Measurements from ENCODE around the gene CCDC93. TPM values are rescaled to one million over a fixed set of nuclear protein-coding genes. Genes with fewer than 3 reads are reported as not detected.

The CCDC93 gene
- total and polyA plus RNA-seq, 2 of the 4 experiments (the other 2 are of a cell fraction) = 8.1 to 17.2 TPM

DNA sequence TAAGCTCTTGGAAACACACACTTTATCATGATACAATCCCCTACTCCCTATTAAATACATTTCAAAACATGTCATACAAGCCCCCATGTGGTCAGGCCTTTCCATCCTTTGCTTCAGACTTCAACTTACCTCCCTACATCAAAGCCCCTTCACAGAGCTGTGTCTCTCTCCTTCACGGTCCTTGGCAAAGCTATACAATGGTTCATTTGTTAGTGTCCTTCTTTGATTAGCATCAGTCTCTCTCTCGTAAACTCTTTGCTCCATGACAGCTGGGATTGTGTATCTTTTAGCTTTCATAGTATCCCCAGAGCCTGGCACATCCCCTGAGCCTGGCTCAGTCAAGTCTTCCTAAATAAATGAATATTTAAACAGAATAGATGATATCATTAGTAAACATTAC is 48.8 kb upstream of the CCDC93 start:
- Histone ChIP-seq H3K4ac (ENCODE audit: low read depth, low read length) (no peak overlapping the region), H3K18ac (ENCODE audit: low read depth, low read length) (no peak overlapping the region), H2BK15ac (ENCODE audit: low read depth, low read length) (no peak overlapping the region), H3K36me3 (ENCODE audit: control insufficient read depth, insufficient read depth, low read length) (no peaks in the 10 kb centered on the region), H3K27ac (ENCODE audit: insufficient read depth, low read length) (no peak overlapping the region), H2AFZ (replicated peaks; ENCODE audit: low read length, poor library complexity) (no peak overlapping the region), H3K9me1 (ENCODE audit: insufficient read depth, low read length) (no peaks in the 10 kb centered on the region), H3K23ac (ENCODE audit: low read depth, low read length) (no peak overlapping the region), H2BK5ac (ENCODE audit: low read depth, low read length, poor library complexity, severe bottlenecking) (no peak overlapping the region), H3K27me3 (ENCODE audit: control insufficient read depth, insufficient read depth, low read length) (peaks cover 26% of the 10 kb centered on the region), H4K20me1 (ENCODE audit: insufficient read depth, low read length) (no peaks in the 10 kb centered on the region), H4K91ac (ENCODE audit: insufficient read depth, low read depth, low read length) (no peak overlapping the region), H3K14ac (replicated peaks; ENCODE audit: low read depth, low read length) (no peak overlapping the region), H4K5ac (ENCODE audit: low read depth, low read length) (no peak overlapping the region), H3K4me3 (ENCODE audit: insufficient read depth, low read depth, low read length) (no peak overlapping the region), H2AK9ac (replicated peaks; ENCODE audit: low read depth, low read length, poor library complexity) (no peak overlapping the region), H3K56ac (ENCODE audit: extremely low read depth, insufficient read depth, low read length) (no peak overlapping the region), H3K79me1 (ENCODE audit: low read depth in 1 of 2, low read length in 2 of 2) (no peaks in the 10 kb centered on the region), H2BK120ac (ENCODE audit: low read depth, low read length) (no peak overlapping the region), H3K4me2 (ENCODE audit: low read depth, low read length) (no peak overlapping the region), H2BK20ac (ENCODE audit: low read depth, low read length) (no peak overlapping the region), H2AK5ac (ENCODE audit: low read depth, low read length) (no peak overlapping the region), H4K8ac (ENCODE audit: low read depth in 2 of 2, low read length in 2 of 2) (no peak overlapping the region), H3K9ac (ENCODE audit: low read depth, low read length) (no peak overlapping the region), H3K9me3 (ENCODE audit: control insufficient read depth, insufficient read depth, low read length) (no peaks in the 10 kb centered on the region), H3K4me1 (ENCODE audit: control insufficient read depth, insufficient read depth, low read length) (peaks cover 1% of the 10 kb centered on the region; the same call in 1 of the 2 replicates)
- POLR2A ChIA-PET (ENCODE audit: unreplicated experiment) = no interaction called here
- DNase-seq (no peak), ATAC-seq (ENCODE audit: low read depth) (no peak)
- TF ChIP-seq BHLHE40 (IDR thresholded peaks at IDR 0.05; ENCODE audit: low read depth, low read length) (no peak), MAFK (IDR thresholded peaks at IDR 0.05; ENCODE audit: low read depth, low read length) (no peak), CTCF (conservative IDR thresholded peaks at IDR 0.05; ENCODE audit: low read depth, low read length) (no peak), CEBPB (IDR thresholded peaks at IDR 0.05; ENCODE audit: low read depth, low read length) (no peak), FOS (IDR thresholded peaks at IDR 0.05; ENCODE audit: low read depth, low read length) (no peak), POLR2A (IDR thresholded peaks at IDR 0.05; ENCODE audit: low read depth, low read length) (no peak), ELK1 (IDR thresholded peaks at IDR 0.05; ENCODE audit: borderline replicate concordance, low read depth, low read length) (no peak), SMC3 (IDR thresholded peaks at IDR 0.05; ENCODE audit: low read depth, low read length) (no peak), RFX5 (IDR thresholded peaks at IDR 0.05; ENCODE audit: low read depth, low read length) (no peak), MXI1 (IDR thresholded peaks at IDR 0.05; ENCODE audit: borderline replicate concordance, low read depth, low read length) (no peak), MAZ (IDR thresholded peaks at IDR 0.05; ENCODE audit: borderline replicate concordance, low read depth, low read length) (no peak)
- TF ChIP-seq, protein P1, sequence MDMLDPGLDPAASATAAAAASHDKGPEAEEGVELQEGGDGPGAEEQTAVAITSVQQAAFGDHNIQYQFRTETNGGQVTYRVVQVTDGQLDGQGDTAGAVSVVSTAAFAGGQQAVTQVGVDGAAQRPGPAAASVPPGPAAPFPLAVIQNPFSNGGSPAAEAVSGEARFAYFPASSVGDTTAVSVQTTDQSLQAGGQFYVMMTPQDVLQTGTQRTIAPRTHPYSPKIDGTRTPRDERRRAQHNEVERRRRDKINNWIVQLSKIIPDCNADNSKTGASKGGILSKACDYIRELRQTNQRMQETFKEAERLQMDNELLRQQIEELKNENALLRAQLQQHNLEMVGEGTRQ (IDR thresholded peaks at IDR 0.05; ENCODE audit: low read depth, low read length) = no peak
- intact Hi-C loops (cut with micrococcal nuclease) = no loop called here
- WGBS, 2 experiments (ENCODE audit: extremely low coverage in 2 of 2, insufficient read length in 1 of 2) = 8% methylated on average over 2 of the region's 2 CpGs; no CpG with 5 or more reads in 1 of the 2 experiments
- BruUV-seq (replicated peaks) = no TSS peak
- CTCF ChIA-PET = interaction anchor here (0.7 to 1.4 kb wide), 3 partner anchors 10 to 30 kb away, joined by 3 to 5 read pairs (median 3); no protein-coding TSS in a partner anchor
- in situ Hi-C loops (cut with MboI; ENCODE audit: low sequenced_read_pairs) = no loop called here
- dilution Hi-C loops (cut with HindIII; ENCODE audit: low sequenced_read_pairs, unreplicated experiment) = no loop called here

Data from IMR-90 (cell line).